Neural crest cell (in vitro differentiated cells): Measurements from ENCODE around the gene PRPSAP1. TPM values are rescaled to one million over a fixed set of nuclear protein-coding genes. Genes with fewer than 3 reads are reported as not detected.

Experiments used
- DNase-seq: peaks from one replicate; pipeline ENCODE4 v3.0.0; 2021; ENCODE audit warnings: low read depth, mixed read lengths, low spot score
- H3K27ac Mint-ChIP-seq: one replicate; pipeline ENCODE4 v1.8.0; 2021; ENCODE audit warnings: mild to moderate bottlenecking, mixed read lengths; ENCODE audit not compliant: unreplicated experiment
- H3K27me3 Mint-ChIP-seq: 2 replicates; pipeline ENCODE4 v1.8.0; 2021; ENCODE audit warnings: low read depth, mild to moderate bottlenecking, mixed read lengths
- H3K36me3 Mint-ChIP-seq: 2 replicates; pipeline ENCODE4 v1.8.0; 2021; ENCODE audit warnings: low read depth, mild to moderate bottlenecking, mixed read lengths
- H3K4me1 Mint-ChIP-seq: 2 replicates; pipeline ENCODE4 v1.8.0; 2021; ENCODE audit warnings: mixed read lengths
- H3K4me3 Mint-ChIP-seq: one replicate; pipeline ENCODE4 v1.8.0; 2021; ENCODE audit warnings: mild to moderate bottlenecking, mixed read lengths
- H3K9me3 Mint-ChIP-seq: 2 replicates; pipeline ENCODE4 v1.8.0; 2021; ENCODE audit warnings: mixed read lengths
- CTCF ChIP-seq: fragments of 200-600 bp; sonication (generic); conservative IDR thresholded peaks from 2 replicates; pipeline ENCODE4 v1.5.0; 2021; ENCODE audit warnings: antibody characterized with exemption, mild to moderate bottlenecking
- total RNA-seq: library from RNA; stranded (reverse); gene quantifications from 2 replicates; pipeline ENCODE4 v1.2.1, GENCODE V29; 2021

PRPSAP1 gene
- total RNA-seq, 1 donor from 2014 or later = 73.6 TPM

GRCh38 chr17:76279742-76280287, 73.9 kb downstream of the PRPSAP1 start:
- peak overlapping the region; percentile 40 for H3K4me3 Mint-ChIP-seq
- H3K4me1 Mint-ChIP-seq = peaks cover 6% of the 10 kb centered on the region
- H3K36me3 Mint-ChIP-seq = no peaks in the 10 kb centered on the region
- peak; percentile 13 for TF ChIP-seq CTCF
- no peak overlapping the region for H3K27ac Mint-ChIP-seq
- H3K9me3 Mint-ChIP-seq = no peaks in the 10 kb centered on the region
- no peak for DNase-seq
- H3K27me3 Mint-ChIP-seq = no peaks in the 10 kb centered on the region

- Mint-ChIP-seq H3K4me1 (peaks cover 7% of the 10 kb centered on the region), H3K27me3 (no peaks in the 10 kb centered on the region), H3K9me3 (no peaks in the 10 kb centered on the region), H3K27ac (no peak overlapping the region), H3K36me3 (no peaks in the 10 kb centered on the region), H3K4me3 (peak overlapping the region; percentile 40)
- DNase-seq = peak; percentile 88
- TF ChIP-seq CTCF = peak; percentile 98
Observed at GRCh38 chr17:76278952-76279741, 74.6 kb downstream of the PRPSAP1 start.

- Mint-ChIP-seq H3K27me3 (no peaks in the 10 kb centered on the region), H3K9me3 (no peaks in the 10 kb centered on the region), H3K36me3 (no peaks in the 10 kb centered on the region), H3K27ac (no peak overlapping the region), H3K4me1 (peaks cover 7% of the 10 kb centered on the region), H3K4me3 (no peak overlapping the region)
- no peak for TF ChIP-seq CTCF
- DNase-seq = no peak
Observed at GRCh38 chr17:76278268-76278908, 75.3 kb downstream of the PRPSAP1 start.

GRCh38 chr17:76277300-76278267, 76.1 kb downstream of the PRPSAP1 start:
- H3K4me1 Mint-ChIP-seq = peaks cover 7% of the 10 kb centered on the region
- TF ChIP-seq CTCF = no peak
- no peak for DNase-seq
- H3K27me3 Mint-ChIP-seq = no peaks in the 10 kb centered on the region
- H3K4me3 Mint-ChIP-seq = no peak overlapping the region
- H3K9me3 Mint-ChIP-seq = no peaks in the 10 kb centered on the region
- H3K27ac Mint-ChIP-seq = no peak overlapping the region
- H3K36me3 Mint-ChIP-seq = no peaks in the 10 kb centered on the region
